H9 (cell line): ENCODE data around the gene SLC22A31. TPM values are rescaled to one million over a fixed set of nuclear protein-coding genes. Genes with fewer than 3 reads are reported as not detected.

ENCODE experiments used
- DNase-seq: peaks from one replicate; pipeline ENCODE4 v3.0.0-alpha.2; 2017
- H2AFZ ChIP-seq: one replicate; pipeline ENCODE4 v1.6.1; 2013; ENCODE audit warnings: mild to moderate bottlenecking, low read length, control low read depth, moderate library complexity
- H2AK5ac ChIP-seq: 2 replicates; pipeline ENCODE4 v1.6.1; 2013; ENCODE audit warnings: low read length, control low read depth, mixed read lengths; ENCODE audit not compliant: insufficient read length
- H2BK120ac ChIP-seq: one replicate; pipeline ENCODE4 v1.6.1; 2013; ENCODE audit warnings: low read depth, mild to moderate bottlenecking, low read length, control low read depth, inconsistent platforms; ENCODE audit not compliant: poor library complexity, severe bottlenecking
- H2BK12ac ChIP-seq: 2 replicates; pipeline ENCODE4 v1.6.1; 2013; ENCODE audit warnings: low read length, control low read depth, mixed read lengths, low read depth; ENCODE audit not compliant: insufficient read length
- H2BK15ac ChIP-seq: 2 replicates; pipeline ENCODE4 v1.6.1; 2013; ENCODE audit warnings: low read depth, low read length, control low read depth
- H2BK20ac ChIP-seq: one replicate; pipeline ENCODE4 v1.6.1; 2013; ENCODE audit warnings: low read depth, mild to moderate bottlenecking, low read length, control low read depth, inconsistent platforms; ENCODE audit not compliant: poor library complexity, severe bottlenecking
- H2BK5ac ChIP-seq: 2 replicates; pipeline ENCODE4 v1.6.1; 2013; ENCODE audit warnings: low read length, control low read depth, mixed read lengths; ENCODE audit not compliant: insufficient read length
- H3K14ac ChIP-seq: 2 replicates; pipeline ENCODE4 v1.6.1; 2013; ENCODE audit warnings: low read length, control low read depth; ENCODE audit not compliant: insufficient read depth
- H3K18ac ChIP-seq: 2 replicates; pipeline ENCODE4 v1.6.1; 2013; ENCODE audit warnings: low read depth, mild to moderate bottlenecking, mixed read lengths, low read length, control low read depth; ENCODE audit not compliant: insufficient read length
- H3K23ac ChIP-seq: 2 replicates; pipeline ENCODE4 v1.6.1; 2013; ENCODE audit warnings: low read length, control low read depth, mixed read lengths, low read depth; ENCODE audit not compliant: insufficient read length
- H3K23me2 ChIP-seq: 2 replicates; pipeline ENCODE4 v1.6.1; 2013; ENCODE audit warnings: low read depth, mild to moderate bottlenecking, mixed read lengths, low read length, control low read depth; ENCODE audit not compliant: insufficient read length, poor library complexity, severe bottlenecking
- H3K27ac ChIP-seq: 2 replicates; pipeline ENCODE4 v1.5.1; 2013; ENCODE audit warnings: low read length, control low read depth, mixed read lengths, low read depth; ENCODE audit not compliant: insufficient read length
- H3K27me3 ChIP-seq: 2 replicates; pipeline ENCODE4 v1.6.1; 2013; ENCODE audit warnings: low read length, control low read depth, inconsistent platforms; ENCODE audit not compliant: insufficient read depth
- H3K4ac ChIP-seq: 2 replicates; pipeline ENCODE4 v1.6.1; 2013; ENCODE audit warnings: low read depth, mild to moderate bottlenecking, control low read depth, inconsistent platforms, low read length, moderate library complexity
- H3K4me1 ChIP-seq: 2 replicates; pipeline ENCODE4 v1.6.1; 2013; ENCODE audit warnings: low read length, control low read depth, inconsistent platforms; ENCODE audit not compliant: insufficient read depth
- H3K4me2 ChIP-seq: 2 replicates; pipeline ENCODE4 v1.6.1; 2013; ENCODE audit warnings: low read length, control low read depth, mixed read lengths; ENCODE audit not compliant: insufficient read length, insufficient read depth
- H3K56ac ChIP-seq: 2 replicates; pipeline ENCODE4 v1.6.1; 2013; ENCODE audit warnings: low read depth, mild to moderate bottlenecking, mixed read lengths, low read length, control low read depth; ENCODE audit not compliant: insufficient read length
- H3K79me1 ChIP-seq: 2 replicates; pipeline ENCODE4 v1.6.1; 2013; ENCODE audit warnings: low read depth, mild to moderate bottlenecking, moderate library complexity, low read length, control low read depth, inconsistent platforms; ENCODE audit not compliant: insufficient read depth, poor library complexity, severe bottlenecking
- H3K79me2 ChIP-seq: 2 replicates; pipeline ENCODE4 v1.6.1; 2013; ENCODE audit warnings: low read length, control low read depth, inconsistent platforms; ENCODE audit not compliant: insufficient read depth
- H3K9ac ChIP-seq: 2 replicates; pipeline ENCODE4 v1.6.1; 2013; ENCODE audit warnings: low read length, control low read depth, mixed read lengths; ENCODE audit not compliant: insufficient read length; ENCODE audit errors: extremely low read depth
- H3K9me3 ChIP-seq: one replicate; pipeline ENCODE4 v1.6.1; 2013; ENCODE audit warnings: low read depth, low read length, inconsistent platforms; ENCODE audit not compliant: control insufficient read depth
- H3T11ph ChIP-seq: one replicate; pipeline ENCODE4 v1.6.1; 2013; ENCODE audit warnings: mild to moderate bottlenecking, low read length, control low read depth, inconsistent platforms
- H4K20me1 ChIP-seq: one replicate; pipeline ENCODE4 v1.6.1; 2013; ENCODE audit not compliant: control insufficient read depth, insufficient read length, insufficient read depth
- H4K5ac ChIP-seq: 2 replicates; pipeline ENCODE4 v1.6.1; 2013; ENCODE audit warnings: low read depth, mild to moderate bottlenecking, mixed read lengths, low read length, control low read depth; ENCODE audit not compliant: insufficient read length
- H4K8ac ChIP-seq: replicated peaks from 2 replicates; pipeline ENCODE4 v1.6.1; 2013; ENCODE audit warnings: low read length, control low read depth, mixed read lengths, low read depth; ENCODE audit not compliant: insufficient read length
- H4K91ac ChIP-seq: 2 replicates; pipeline ENCODE4 v1.6.1; 2013; ENCODE audit warnings: low read depth, mild to moderate bottlenecking, moderate library complexity, mixed read lengths, low read length, control low read depth; ENCODE audit not compliant: insufficient read length
- H3K27ac Mint-ChIP-seq, 3 experiments: 2 replicates in 2 of 3; 3 replicates in 1 of 3; pipeline ENCODE4 v1.8.0; 2020 to 2021; ENCODE audit warnings: mixed read lengths in 3 of 3, mild to moderate bottlenecking in 1 of 3, moderate library complexity in 1 of 3
- H3K27me3 Mint-ChIP-seq: 2 replicates; pipeline ENCODE4 v1.8.0; 2021; ENCODE audit warnings: low read depth, mild to moderate bottlenecking, moderate library complexity, mixed read lengths
- H3K36me3 Mint-ChIP-seq, 3 experiments: 2 replicates in 2 of 3; 3 replicates in 1 of 3; pipeline ENCODE4 v1.8.0; 2020 to 2021; ENCODE audit warnings: low read depth in 3 of 3, mixed read lengths in 3 of 3; ENCODE audit not compliant: insufficient read depth in 1 of 3
- H3K4me1 Mint-ChIP-seq, 2 experiments: 2 replicates each; pipeline ENCODE4 v1.8.0; 2020; ENCODE audit warnings: mixed read lengths in 2 of 2
- H3K4me3 Mint-ChIP-seq, 2 experiments: 2 replicates in 1 of 2; 3 replicates in 1 of 2; pipeline ENCODE4 v1.8.0; 2020 to 2021; ENCODE audit warnings: mild to moderate bottlenecking in 2 of 2, mixed read lengths in 2 of 2, moderate library complexity in 1 of 2
- H3K9me3 Mint-ChIP-seq, 2 experiments: 2 replicates in 1 of 2; 3 replicates in 1 of 2; pipeline ENCODE4 v1.8.0; 2020; ENCODE audit warnings: mild to moderate bottlenecking in 2 of 2, mixed read lengths in 2 of 2, moderate library complexity in 1 of 2
- CTCF ChIP-seq: fragments of 200-600 bp; sonication (generic); conservative IDR thresholded peaks from 3 replicates; pipeline ENCODE4 v1.8.0; 2021; ENCODE audit warnings: antibody characterized with exemption, mild to moderate bottlenecking
- WGBS: extraction: QIAGEN DNeasy Blood & Tissue Kit; methylation state at CpG from one replicate; pipeline ENCODE4 v1.1.7; 2013; ENCODE audit warnings: missing lambda C conversion rate, low lambda C conversion rate, mixed read lengths; ENCODE audit not compliant: insufficient read length; ENCODE audit errors: extremely low coverage; 5-methylcytosine and 5-hydroxymethylcytosine counted together
- total RNA-seq: library from RNA; stranded (reverse); gene quantifications from 2 replicates; pipeline ENCODE4 v1.2.1, GENCODE V29; 2021

SLC22A31 gene
- total RNA-seq, 1 experiment from 2014 or later: 7.7 TPM

- Histone ChIP-seq H3K27ac (no peak overlapping the region), H2AFZ (no peak overlapping the region), H2BK12ac (no peak overlapping the region), H3K79me1 (no peaks in the 10 kb centered on the region), H3K18ac (no peak overlapping the region), H2BK15ac (no peak overlapping the region), H4K8ac (no peak overlapping the region), H3K79me2 (no peaks in the 10 kb centered on the region), H2BK20ac (no peak overlapping the region), H3K9me3 (no peaks in the 10 kb centered on the region), H3K56ac (no peak overlapping the region), H3K14ac (no peak overlapping the region), H3K27me3 (no peaks in the 10 kb centered on the region), H3K23me2 (no peaks in the 10 kb centered on the region), H3K4me2 (no peak overlapping the region), H3T11ph (no peak overlapping the region), H3K4me1 (no peaks in the 10 kb centered on the region), H4K5ac (no peak overlapping the region), H3K9ac (no peak overlapping the region), H4K20me1 (no peaks in the 10 kb centered on the region), H2BK120ac (no peak overlapping the region), H4K91ac (no peak overlapping the region), H2BK5ac (no peak overlapping the region), H3K23ac (no peak overlapping the region), H2AK5ac (no peak overlapping the region), H3K4ac (no peak overlapping the region)
- Mint-ChIP-seq H3K27me3 (peaks cover 19% of the 10 kb centered on the region), H3K36me3 (no peaks in the 10 kb centered on the region), H3K4me1 (no peaks in the 10 kb centered on the region), H3K4me3 (no peak overlapping the region), H3K27ac (no peak overlapping the region), H3K9me3 (no peaks in the 10 kb centered on the region)
- no CpG with 5 or more reads among the region's 15 CpGs for WGBS
- TF ChIP-seq CTCF: no peak
- no peak for DNase-seq
These were observed 9.2 kb upstream of the SLC22A31 start for GRCh38 chr16:89209522-89210044.
